Adrenal gland (tissue), 12 donors: ENCODE measurements around the gene EHD1. TPM values are rescaled to one million over a fixed set of nuclear protein-coding genes. Genes with fewer than 3 reads are reported as not detected.

Source experiments
- DNase-seq, 7 donors: peaks; one replicate each; pipeline ENCODE4 v3.0.0-alpha.2; 2019 to 2020
- H3K27ac ChIP-seq, 5 donors: fragments of 200-600 bp; sonication (generic) in 4 of 5; 1 replicate in 3 of 5; 2 replicates in 2 of 5; pipeline versions ENCODE4 v1.5.1 to v1.8.0; 2016 to 2020; ENCODE audit warnings: mild to moderate bottlenecking in 1 of 5
- H3K27me3 ChIP-seq: fragments of 200-600 bp; 2 replicates; pipeline ENCODE4 v1.8.0; 2021
- H3K36me3 ChIP-seq, 2 donors: fragments of 200-600 bp; replicated peaks in 1 of 2; 1 replicate in 1 of 2; 2 replicates in 1 of 2; pipeline versions ENCODE4 v1.5.1 to v1.8.0; 2018 to 2022
- H3K4me1 ChIP-seq, 2 donors: fragments of 200-600 bp; replicated peaks in 1 of 2; 1 replicate in 1 of 2; 2 replicates in 1 of 2; pipeline versions ENCODE4 v1.5.1 to v1.8.0; 2018 to 2021
- H3K4me3 ChIP-seq, 4 donors: fragments of 200-600 bp; sonication (generic) in 3 of 4; one replicate each; pipeline ENCODE4 v1.5.1; 2016 to 2018
- H3K9me3 ChIP-seq, 3 donors: fragments of 200-600 bp; sonication (generic) in 1 of 3; replicated peaks in 1 of 3; 1 replicate in 2 of 3; 2 replicates in 1 of 3; pipeline versions ENCODE4 v1.5.1 to v1.8.0; 2016 to 2021
- POLR2A ChIP-seq, 2 donors: fragments of 450-650 bp; IDR thresholded peaks; one replicate each; pipeline ENCODE4 v1.6.1; 2017; ENCODE audit warnings: antibody characterized with exemption in 2 of 2, mild to moderate bottlenecking in 2 of 2, moderate library complexity in 1 of 2
- WGBS, 4 donors: extraction: QIAGEN DNeasy Blood & Tissue Kit in 2 of 4; methylation state at CpG; one replicate each; pipeline versions ENCODE4 v1.1.5 to v1.1.7; 2013 to 2017; 5-methylcytosine and 5-hydroxymethylcytosine counted together
- intact Hi-C, 2 donors: fragments of 100-400 bp; cut with DNase I; formaldehyde crosslinking; loops; one replicate each; pipeline versions ENCODE4 v1.14.1 to v1.15.0; 2022 to 2023
- polyA plus RNA-seq, 3 donors: library from polyadenylated mRNA; stranded (reverse); fragments of 200-250 nt in 2 of 3; fragments of 350-450 nt in 1 of 3; fragmentation: Illumina TruSeq in 1 of 3; extraction: RNeasy Lipid Tissue Mini Kit (QIAGEN cat#74804) in 1 of 3; gene quantifications; one replicate each; pipeline ENCODE4 v1.2.3, GENCODE V29; 2013 to 2014
- total RNA-seq, 9 donors: library from RNA; depleted of rRNA in 4 of 9; stranded (reverse); fragments of >200 nt in 4 of 9; fragments of 120-200 nt in 1 of 9; fragmentation: NEBNext Ultra II Directional in 1 of 9; extraction: Animal tissue kit (Norgen Biotek cat#: 25700) in 1 of 9; gene quantifications; one replicate each; pipeline versions ENCODE4 v1.1.0 to v1.2.4, GENCODE V29; 2013 to 2023
- TF ChIP-seq, protein P1 (sequence below), 6 experiments: fragments of 450-650 bp in 4 of 6; fragments of 200-600 bp in 2 of 6; sonication (generic) in 1 of 6; IDR thresholded peaks; 1 replicate in 5 of 6; 2 replicates in 1 of 6; pipeline versions ENCODE4 v1.5.1 to v1.8.0; 2016 to 2021; ENCODE audit warnings: antibody characterized with exemption in 6 of 6, mild to moderate bottlenecking in 2 of 6, moderate library complexity in 1 of 6
- donor health status: healthy with polysubstance abuse.
- donor health status: Bipolar disorder and iron deficiency.
- donor health status: DM: yes; HTN: yes; CAD: no.
- donor health status: DM: no; HTN: no; CAD: no.
- donor health status: DM: no; HTN: no; CAD: no.
- donor health status: DM: yes; HTN: yes; CAD: no.

EHD1 gene
- total and polyA plus RNA-seq, 12 donors: 14.3 to 107 (median 52.9) TPM

GRCh38 chr11:64857485-64857884 lies 20.9 kb downstream of the EHD1 start:
- Histone ChIP-seq H3K4me1 (peaks cover 54 to 69% of the 10 kb centered on the region in 2 donors), H3K27ac (peak overlapping the region in 3 of 5 donors; percentile 26 to 88 (median 78)), H3K4me3 (no peak overlapping the region), H3K36me3 (peaks cover 0 to 22% of the 10 kb centered on the region in 2 donors), H3K27me3 (no peaks in the 10 kb centered on the region), H3K9me3 (no peaks in the 10 kb centered on the region)
- WGBS, 4 donors: 89 to 98% (median 95%) methylated on average over 4 to 6 of the region's 6 CpGs
- TF ChIP-seq, protein P1, sequence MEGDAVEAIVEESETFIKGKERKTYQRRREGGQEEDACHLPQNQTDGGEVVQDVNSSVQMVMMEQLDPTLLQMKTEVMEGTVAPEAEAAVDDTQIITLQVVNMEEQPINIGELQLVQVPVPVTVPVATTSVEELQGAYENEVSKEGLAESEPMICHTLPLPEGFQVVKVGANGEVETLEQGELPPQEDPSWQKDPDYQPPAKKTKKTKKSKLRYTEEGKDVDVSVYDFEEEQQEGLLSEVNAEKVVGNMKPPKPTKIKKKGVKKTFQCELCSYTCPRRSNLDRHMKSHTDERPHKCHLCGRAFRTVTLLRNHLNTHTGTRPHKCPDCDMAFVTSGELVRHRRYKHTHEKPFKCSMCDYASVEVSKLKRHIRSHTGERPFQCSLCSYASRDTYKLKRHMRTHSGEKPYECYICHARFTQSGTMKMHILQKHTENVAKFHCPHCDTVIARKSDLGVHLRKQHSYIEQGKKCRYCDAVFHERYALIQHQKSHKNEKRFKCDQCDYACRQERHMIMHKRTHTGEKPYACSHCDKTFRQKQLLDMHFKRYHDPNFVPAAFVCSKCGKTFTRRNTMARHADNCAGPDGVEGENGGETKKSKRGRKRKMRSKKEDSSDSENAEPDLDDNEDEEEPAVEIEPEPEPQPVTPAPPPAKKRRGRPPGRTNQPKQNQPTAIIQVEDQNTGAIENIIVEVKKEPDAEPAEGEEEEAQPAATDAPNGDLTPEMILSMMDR (IDR thresholded peaks at IDR 0.05): no peak
- no peak for TF ChIP-seq POLR2A (IDR thresholded peaks at IDR 0.05)
- no peak for DNase-seq
- intact Hi-C loops: no loop called here

DNA sequence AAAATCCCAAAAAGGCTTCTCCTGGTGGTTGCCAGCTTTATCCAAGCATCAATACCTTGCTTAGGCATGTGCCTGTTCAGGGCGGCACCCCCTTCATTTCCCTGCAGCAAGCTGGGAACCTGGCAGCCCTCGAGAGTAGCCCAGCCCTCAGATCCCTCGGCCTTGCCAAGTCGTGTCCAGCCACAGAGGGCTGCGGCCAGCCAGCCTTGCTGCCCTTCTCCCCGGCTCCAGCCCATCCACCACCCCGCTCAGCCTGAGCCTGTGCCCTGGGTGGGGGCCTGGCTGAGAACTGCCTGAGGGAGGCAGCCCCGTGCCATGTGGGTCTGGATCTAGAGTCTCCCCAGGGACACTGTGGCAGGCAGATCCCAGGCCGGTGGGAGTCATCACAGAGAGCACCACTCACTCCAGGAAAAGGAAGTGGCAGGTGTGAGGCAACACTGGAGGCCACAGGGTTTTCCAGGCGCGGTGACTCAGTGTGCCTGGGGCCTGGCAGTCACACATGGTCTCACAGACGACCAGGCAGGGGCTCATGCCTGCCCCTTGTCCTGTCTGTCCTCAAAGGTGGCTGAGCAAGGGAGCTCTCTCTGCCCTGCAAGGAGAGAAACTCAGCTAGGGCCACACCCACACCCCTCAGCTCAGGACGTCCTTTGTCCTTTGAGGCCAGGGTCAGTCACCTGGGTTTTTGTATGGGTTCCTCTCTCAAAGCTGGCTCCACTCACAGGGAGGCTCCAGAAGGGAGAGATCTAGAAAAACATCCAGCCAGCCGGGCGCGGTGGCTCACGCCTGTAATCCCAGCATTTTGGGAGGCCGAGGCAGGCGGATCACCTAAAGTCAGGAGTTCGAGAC lies 21.8 kb downstream of the EHD1 start:
- H3K36me3 ChIP-seq: peaks cover 0 to 22% of the 10 kb centered on the region in 2 donors

DNA sequence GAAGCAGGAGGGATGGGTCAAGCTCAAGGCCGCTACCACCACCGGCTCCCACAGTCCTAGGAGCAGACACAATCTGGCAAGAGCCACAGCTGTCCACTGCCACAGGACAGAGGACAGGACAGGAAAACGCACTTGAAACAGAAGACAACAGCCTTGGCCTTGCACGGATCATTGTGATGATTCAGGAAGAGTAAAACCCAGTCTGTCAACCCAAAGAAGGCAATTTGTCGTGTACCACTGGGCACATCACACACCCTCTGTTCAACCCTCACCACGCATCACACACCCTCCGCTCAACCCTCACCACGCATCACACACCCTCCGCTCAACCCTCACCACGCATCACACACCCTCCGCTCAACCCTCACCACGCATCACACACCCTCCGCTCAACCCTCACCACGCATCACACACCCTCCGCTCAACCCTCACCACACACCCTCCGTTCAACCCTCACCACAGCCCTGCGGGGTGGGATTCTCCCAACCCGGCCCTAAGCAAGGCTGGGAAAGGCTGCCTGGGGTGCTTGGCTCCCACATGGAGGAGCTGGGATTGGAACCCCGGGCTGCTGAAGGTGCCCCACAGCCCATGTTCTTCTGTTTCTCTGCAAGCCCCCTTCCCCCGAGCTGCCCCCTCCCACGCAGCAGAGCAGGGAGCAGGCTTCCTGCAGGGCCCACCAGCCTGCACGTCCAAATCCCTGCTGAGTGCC lies 22.7 kb downstream of the EHD1 start:
- peak overlapping the region; percentile 50 to 89 (median 78) for H3K27ac ChIP-seq
- H3K9me3 ChIP-seq: no peaks in the 10 kb centered on the region
- TF ChIP-seq POLR2A (IDR thresholded peaks at IDR 0.05): no peak
- TF ChIP-seq, protein P1 (IDR thresholded peaks at IDR 0.05): no peak
- intact Hi-C loops: no loop called here
- H3K27me3 ChIP-seq: no peaks in the 10 kb centered on the region
- H3K4me3 ChIP-seq: no peak overlapping the region
- DNase-seq: peak in 1 of 7 donors; percentile 69
- H3K36me3 ChIP-seq: peaks cover 0 to 22% of the 10 kb centered on the region in 2 donors
- H3K4me1 ChIP-seq: peaks cover 50 to 61% of the 10 kb centered on the region in 2 donors
- 70 to 76% (median 73%) methylated on average over 17 to 20 of the region's 22 CpGs for WGBS, 4 donors

More for the DNA sequence above, 21.8 kb downstream of the EHD1 start:
- Histone ChIP-seq H3K4me1 (peaks cover 50 to 60% of the 10 kb centered on the region in 2 donors), H3K27ac (peak overlapping the region; percentile 50 to 89 (median 78)), H3K4me3 (no peak overlapping the region), H3K27me3 (no peaks in the 10 kb centered on the region), H3K9me3 (no peaks in the 10 kb centered on the region)
- peak; percentile 66 to 94 (median 92) for DNase-seq
- intact Hi-C loops: no loop called here
- 57 to 71% (median 59%) methylated on average over 11 to 20 of the region's 20 CpGs for WGBS, 4 donors
- TF ChIP-seq, protein P1 (IDR thresholded peaks at IDR 0.05): no peak
- TF ChIP-seq POLR2A (IDR thresholded peaks at IDR 0.05): peak in 1 of 2 donors; percentile 68
